ENCODE data around the gene SLC25A10.

The SLC25A10 gene

DNA sequence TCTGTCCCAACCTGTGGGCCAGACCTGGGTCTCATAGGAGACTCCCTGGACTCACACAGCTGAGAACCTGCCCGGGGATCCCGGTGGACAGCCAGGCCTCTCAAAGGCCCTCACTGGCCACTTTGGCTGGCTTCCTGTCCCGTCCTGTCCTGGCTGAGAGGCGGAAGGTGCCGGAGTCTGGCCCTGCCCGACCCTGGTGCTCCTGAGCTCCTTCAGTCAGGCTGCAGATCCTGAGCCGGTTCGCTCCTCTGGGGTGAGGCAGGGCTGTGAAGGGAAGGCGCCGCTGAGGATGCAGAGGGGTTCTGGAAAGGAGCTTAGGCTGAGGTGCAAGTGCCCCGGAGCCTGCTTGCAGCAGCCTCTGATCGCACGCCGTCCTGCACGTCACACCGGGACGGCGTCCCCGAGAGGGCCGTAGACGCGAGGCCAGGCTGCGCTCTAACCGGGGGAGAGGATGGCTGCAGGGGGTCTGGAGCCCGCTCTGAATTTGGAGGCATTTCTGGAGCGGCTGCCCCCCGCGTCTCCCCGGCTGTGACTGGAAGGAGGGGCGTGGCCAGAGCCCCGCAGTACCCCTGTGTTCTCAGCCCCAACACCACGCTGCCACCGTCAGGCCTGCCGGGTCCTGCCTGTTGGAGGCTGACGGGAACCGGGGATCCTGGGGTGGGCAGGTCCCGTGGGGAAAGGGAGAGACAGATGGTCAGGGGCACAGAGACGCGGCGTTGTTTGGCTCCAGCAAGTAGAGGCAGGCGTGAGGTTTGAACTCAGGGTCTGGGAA, 24.1 kb upstream of the SLC25A10 start:
- no peak for DNase-seq

- no peak for DNase-seq
Observed at GRCh38 chr17:81688616-81689015, 23.5 kb upstream of the SLC25A10 start.

GRCh38 chr17:81690066-81690465, 22.0 kb upstream of the SLC25A10 start:
- no peak for DNase-seq

GRCh38 chr17:81690549-81690948, 21.5 kb upstream of the SLC25A10 start:
- no peak for DNase-seq

DNA sequence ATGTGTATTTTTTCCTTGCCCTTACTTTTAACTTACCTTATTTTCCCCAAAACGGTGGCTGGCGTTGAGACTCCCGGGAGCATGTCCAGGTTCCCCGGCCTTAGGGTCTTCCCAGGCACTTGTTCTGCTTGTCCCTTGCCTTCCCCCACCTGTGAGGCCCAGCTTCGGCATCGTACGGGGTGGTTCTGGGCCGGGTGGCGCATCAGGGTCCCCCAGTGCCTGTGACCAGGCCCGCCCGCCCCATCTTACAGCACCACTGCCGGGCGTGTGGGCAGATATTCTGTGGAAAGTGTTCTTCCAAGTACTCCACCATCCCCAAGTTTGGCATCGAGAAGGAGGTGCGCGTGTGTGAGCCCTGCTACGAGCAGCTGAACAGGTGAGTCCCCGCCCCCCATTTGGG, 20.9 kb upstream of the SLC25A10 start:
- DNase-seq = no peak

DNA sequence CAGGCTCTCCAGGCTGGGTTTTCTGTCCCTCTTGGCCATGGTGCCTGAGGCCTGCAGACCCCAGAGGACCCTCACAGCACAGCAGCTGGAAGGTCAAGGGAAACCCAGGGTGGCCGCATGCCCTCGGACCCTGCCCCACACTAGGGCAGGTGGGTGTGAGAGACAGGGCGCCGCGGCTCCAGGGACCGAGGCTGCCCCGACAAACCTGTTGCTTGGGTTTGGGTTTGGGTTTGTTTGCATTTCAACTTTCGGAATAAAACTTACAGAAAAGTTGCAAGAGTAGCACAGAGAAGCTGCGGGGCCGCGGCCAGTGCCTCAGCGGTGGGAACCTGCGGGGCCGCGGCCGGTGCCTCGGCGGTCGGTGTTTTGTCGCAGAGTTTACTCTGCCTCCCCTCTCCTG, 20.5 kb upstream of the SLC25A10 start:
- no peak for DNase-seq

DNA sequence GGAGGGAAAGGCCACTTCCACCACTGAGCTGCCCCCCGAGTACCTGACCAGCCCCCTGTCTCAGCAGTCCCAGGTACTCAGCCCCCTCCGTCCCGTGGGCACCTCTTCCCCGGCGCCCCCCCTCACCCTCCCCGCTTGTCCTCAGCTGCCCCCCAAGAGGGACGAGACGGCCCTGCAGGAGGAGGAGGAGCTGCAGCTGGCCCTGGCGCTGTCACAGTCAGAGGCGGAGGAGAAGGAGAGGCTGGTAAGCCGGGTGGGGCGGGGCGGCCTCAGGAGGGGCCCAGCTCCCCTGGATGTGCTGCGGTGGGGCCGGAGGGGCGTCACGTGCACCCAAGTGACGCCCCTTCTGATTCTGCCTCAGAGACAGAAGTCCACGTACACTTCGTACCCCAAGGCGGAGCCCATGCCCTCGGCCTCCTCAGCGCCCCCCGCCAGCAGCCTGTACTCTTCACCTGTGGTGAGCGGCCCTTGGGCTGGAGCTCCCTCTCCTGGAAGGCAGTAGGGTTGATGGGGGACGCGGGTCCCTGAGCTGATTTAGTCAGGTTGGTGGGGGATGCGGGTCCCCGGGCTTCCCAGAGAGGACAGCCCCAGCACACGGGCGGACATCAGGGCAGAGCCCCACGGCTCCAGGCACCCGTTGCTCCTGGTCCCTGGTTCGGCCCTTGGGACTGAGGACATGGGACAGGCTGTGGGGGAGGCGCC, 18.4 kb upstream of the SLC25A10 start:
- no peak for DNase-seq

GRCh38 chr17:81694810-81695209, 17.3 kb upstream of the SLC25A10 start:
- DNase-seq = no peak

GRCh38 chr17:81695211-81695610, 16.9 kb upstream of the SLC25A10 start:
- DNase-seq = no peak

DNA sequence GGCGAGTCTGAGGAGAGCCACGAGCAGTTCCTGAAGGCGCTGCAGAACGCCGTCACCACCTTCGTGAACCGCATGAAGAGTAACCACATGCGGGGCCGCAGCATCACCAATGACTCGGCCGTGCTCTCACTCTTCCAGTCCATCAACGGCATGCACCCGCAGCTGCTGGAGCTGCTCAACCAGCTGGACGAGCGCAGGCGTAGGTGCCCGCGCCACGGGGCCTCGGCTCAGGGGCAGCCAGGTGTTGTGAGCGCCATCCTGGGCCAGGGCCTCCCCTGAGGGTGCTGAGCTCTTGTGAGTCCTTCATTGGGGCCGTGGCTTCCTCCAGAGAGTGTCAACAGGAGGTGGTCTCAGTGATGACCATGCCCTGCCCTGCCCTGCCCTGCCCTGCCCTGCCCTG, 16.3 kb upstream of the SLC25A10 start:
- no peak for DNase-seq

GRCh38 chr17:81696218-81696941, 15.7 kb upstream of the SLC25A10 start:
- DNase-seq = no peak

GRCh38 chr17:81697261-81698044, 14.6 kb upstream of the SLC25A10 start:
- DNase-seq = no peak

- DNase-seq = no peak
Observed at GRCh38 chr17:81700353-81701287, 11.5 kb upstream of the SLC25A10 start.

GRCh38 chr17:81701288-81702071, 10.6 kb upstream of the SLC25A10 start:
- DNase-seq = no peak

DNA sequence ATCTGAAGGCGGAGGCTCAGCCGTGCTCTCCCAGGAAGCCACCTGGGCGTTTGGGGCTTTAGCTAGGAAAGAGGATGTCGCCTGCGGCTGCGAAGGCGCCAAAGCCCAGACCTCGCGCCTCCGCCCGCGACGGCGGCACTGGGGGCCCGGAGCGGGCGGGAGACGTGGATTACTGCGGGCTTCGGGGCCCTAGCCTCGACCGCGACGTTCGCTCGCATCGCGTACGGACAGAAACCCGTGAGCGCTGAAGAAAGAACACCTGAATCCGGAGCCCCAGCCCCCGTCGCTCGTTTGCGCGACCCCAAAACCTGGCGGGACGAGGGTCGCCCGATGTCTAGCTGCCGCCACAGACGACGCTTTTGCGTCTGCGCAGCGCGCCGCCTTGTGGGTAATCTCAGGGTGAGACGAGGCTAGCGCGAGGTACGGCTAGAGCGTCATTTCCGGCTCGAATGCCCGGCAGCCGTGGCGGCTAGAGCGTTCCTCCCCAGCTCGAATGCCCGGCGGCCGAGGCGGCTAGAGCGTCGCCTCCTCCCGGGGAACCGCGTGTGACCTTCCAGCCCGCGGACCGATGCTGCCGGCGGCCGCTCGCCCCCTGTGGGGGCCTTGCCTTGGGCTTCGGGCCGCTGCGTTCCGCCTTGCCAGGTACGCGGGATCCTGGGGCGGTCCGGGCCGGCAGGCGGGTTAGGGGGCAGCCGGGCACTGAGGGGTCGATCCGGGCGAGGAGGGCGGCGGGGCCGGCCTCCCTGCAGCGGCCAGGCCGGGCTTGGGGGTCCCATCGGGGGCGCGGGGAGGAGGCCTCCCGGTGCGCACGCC, 8.9 kb upstream of the SLC25A10 start, which contains the start of gene MRPL12:
TSS of gene MRPL12 (plus strand) at position 434 of the 813 bp plus-strand sequence. CDS start at position 569, 135 bp downstream.
- DNase-seq = peak; percentile 88

DNA sequence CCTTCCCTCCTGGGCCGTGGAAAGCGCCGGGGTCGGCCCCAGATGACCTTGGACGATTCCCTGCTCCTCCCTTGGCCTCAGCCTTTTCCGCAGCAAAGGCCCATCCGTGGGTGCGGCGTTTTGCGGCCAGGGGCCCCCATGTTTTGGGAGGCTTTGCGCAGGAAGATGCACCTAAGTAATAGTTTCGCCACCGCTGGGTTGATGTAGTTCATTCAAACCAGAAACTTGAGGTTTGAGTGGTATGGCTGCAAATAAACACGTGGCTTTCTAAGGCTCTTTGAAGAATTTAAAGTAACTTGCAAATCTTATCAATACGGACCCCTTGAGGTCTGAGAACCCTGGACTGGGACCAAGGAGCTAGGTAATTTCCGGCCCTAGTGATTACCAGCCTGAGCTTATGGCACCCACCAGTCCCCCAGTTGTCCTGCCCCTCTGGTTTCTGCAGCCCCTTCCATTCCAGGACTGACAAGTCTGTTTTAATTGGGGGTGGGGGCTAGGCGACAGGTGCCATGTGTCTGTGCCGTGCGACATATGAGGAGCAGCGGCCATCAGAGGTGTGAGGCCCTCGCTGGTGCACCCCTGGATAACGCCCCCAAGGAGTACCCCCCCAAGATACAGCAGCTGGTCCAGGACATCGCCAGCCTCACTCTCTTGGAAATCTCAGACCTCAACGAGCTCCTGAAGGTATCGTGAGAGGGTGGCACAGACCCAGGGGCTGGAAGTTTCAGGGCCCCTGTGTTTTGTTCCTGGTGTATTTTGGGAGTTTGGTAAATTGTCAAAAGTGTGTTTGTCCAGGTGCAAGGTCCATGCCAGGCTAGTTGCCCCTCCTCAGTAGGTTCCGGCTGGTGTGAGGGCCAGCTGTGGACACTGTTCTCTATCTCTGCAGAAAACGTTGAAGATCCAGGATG, 8.1 kb upstream of the SLC25A10 start:
- no peak for DNase-seq

DNA sequence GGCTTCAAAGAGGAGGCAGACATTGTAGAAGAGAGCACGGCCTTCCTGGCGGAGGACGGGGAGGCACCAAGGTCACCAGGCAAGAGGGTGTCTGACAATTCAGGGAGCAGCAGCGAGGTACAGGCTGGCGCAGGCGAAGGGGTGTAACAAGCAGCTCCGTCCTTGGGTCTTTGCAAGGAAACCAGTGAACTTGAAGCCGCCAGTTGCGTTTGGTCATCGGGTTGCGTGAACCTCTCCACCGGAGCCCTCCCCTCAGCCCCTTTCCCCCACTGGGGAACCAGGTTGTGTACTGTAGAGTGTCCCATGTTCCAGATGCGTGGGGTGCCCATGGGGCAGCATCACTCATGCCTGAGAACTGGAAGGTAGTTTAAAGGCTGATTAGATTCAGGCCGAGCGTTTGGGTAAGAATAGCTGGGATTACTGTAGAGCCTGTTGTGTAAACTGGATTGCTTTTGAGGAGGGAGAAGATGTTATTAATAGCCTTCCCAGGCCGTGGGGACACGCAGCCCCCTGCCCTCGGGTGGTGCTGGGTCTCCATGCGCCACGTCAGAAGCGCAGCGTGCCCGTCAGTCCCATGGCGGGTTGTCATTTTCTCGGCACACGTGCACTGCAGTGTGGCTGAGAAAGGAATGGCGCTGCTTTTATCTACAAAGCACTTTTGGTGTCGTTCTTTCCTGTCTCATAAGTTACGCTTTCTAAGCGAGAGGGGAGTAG, 6.4 kb upstream of the SLC25A10 start:
- DNase-seq = no peak

- DNase-seq = no peak
Observed at GRCh38 chr17:81706232-81706611, 5.9 kb upstream of the SLC25A10 start.
